BLaER1 (cell line): Measurements from ENCODE around the gene ACTRT2.

ENCODE experiments used
- H3K27ac ChIP-seq: shearing (Covaris generic); formaldehyde crosslinking; 2 replicates; pipeline ENCODE4 v1.8.1; 2022
- H3K27me3 ChIP-seq: shearing (Covaris generic); formaldehyde crosslinking; 2 replicates; pipeline ENCODE4 v1.8.1; 2022
- H3K36me3 ChIP-seq: shearing (Covaris generic); formaldehyde crosslinking; 2 replicates; pipeline ENCODE4 v1.8.1; 2022
- H3K4me1 ChIP-seq: shearing (Covaris generic); formaldehyde crosslinking; 2 replicates; pipeline ENCODE4 v1.8.1; 2022
- H3K4me2 ChIP-seq: shearing (Covaris generic); formaldehyde crosslinking; 2 replicates; pipeline ENCODE4 v1.8.1; 2022
- H3K4me3 ChIP-seq: shearing (Covaris generic); formaldehyde crosslinking; 2 replicates; pipeline ENCODE4 v1.8.1; 2022
- H3K9ac ChIP-seq: shearing (Covaris generic); formaldehyde crosslinking; 2 replicates; pipeline ENCODE4 v1.8.1; 2022
- H3K9me3 ChIP-seq: shearing (Covaris generic); formaldehyde crosslinking; 2 replicates; pipeline ENCODE4 v1.8.1; 2022
- H4K20me1 ChIP-seq: shearing (Covaris generic); formaldehyde crosslinking; 2 replicates; pipeline ENCODE4 v1.8.1; 2022
- Cebpa-rat ChIP-seq: shearing (Covaris generic); IDR thresholded peaks from 2 replicates; pipeline ENCODE4 v1.8.1; 2022

Gene ACTRT2

DNA sequence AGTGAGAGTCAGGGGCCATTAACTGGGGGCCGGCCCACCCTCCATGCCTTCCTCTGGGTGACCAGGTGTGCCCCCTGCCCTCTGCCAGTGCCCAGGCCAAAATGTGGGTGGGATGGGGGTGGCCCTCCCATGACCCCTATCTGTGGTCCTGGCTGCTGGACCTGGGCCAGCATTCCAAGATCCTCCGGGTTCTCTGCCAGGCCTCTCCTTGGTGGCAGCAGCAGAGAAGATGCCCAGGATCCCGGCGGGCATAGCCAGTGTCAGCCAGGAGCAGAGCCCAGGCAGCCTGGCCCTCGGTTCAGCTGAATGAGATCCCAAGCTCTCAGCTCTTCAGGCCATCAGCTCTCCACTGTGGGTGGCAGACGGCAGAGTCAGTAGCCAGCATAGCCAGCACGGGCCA lies 31.3 kb upstream of the ACTRT2 start:
- no peak for TF ChIP-seq Cebpa-rat
- Histone ChIP-seq H3K4me2 (no peak overlapping the region), H3K27ac (no peak overlapping the region), H3K9me3 (peaks cover 21% of the 10 kb centered on the region), H3K36me3 (no peaks in the 10 kb centered on the region), H3K27me3 (no peaks in the 10 kb centered on the region), H3K4me3 (no peak overlapping the region), H3K4me1 (no peaks in the 10 kb centered on the region), H4K20me1 (no peaks in the 10 kb centered on the region), H3K9ac (no peak overlapping the region)

GRCh38 chr1:2990376-2991115 lies 30.7 kb upstream of the ACTRT2 start:
- Histone ChIP-seq H3K4me2 (no peak overlapping the region), H3K27ac (no peak overlapping the region), H4K20me1 (no peaks in the 10 kb centered on the region), H3K9me3 (peaks cover 24% of the 10 kb centered on the region), H3K9ac (no peak overlapping the region), H3K27me3 (no peaks in the 10 kb centered on the region), H3K4me3 (no peak overlapping the region), H3K4me1 (no peaks in the 10 kb centered on the region), H3K36me3 (no peaks in the 10 kb centered on the region)
- TF ChIP-seq Cebpa-rat: no peak

DNA sequence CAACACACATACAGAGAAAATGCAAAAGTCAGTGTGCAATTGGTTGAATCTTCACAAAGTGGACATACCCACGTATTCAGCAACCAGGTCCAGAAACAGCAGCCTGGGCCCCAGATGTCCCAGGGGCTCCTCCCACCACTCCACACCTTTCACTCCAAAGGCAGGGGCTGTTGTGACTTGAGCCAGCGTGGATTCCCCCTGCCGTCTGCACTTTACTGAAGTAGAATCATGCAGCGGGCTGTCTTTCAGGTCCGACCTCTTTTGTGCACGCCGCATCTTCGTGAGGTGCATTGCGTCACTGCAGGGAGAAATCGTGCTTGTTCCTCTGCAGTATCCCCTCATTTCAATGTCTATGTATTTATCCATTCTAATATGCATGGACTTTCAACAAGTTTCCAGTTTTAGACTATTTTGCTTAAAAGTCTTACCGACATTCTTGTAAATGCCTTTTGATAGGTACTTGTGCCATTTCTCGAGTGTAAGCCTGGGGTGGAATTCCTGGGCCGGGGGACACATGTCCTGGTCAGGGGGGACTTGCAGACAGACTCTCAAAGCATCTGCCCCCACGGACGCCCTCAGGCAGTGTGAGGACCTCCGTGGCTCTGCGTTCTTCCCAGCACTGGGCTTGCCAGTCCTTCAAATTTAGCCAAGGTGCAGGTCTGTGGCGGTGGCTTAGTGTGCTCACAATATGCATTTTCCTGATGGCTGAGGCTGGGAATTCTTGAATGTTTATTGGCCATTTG lies 29.3 kb upstream of the ACTRT2 start:
- H3K9me3 ChIP-seq: peaks cover 24% of the 10 kb centered on the region
- H4K20me1 ChIP-seq: no peaks in the 10 kb centered on the region
- no peak overlapping the region for H3K4me3 ChIP-seq
- no peak overlapping the region for H3K4me2 ChIP-seq
- TF ChIP-seq Cebpa-rat: no peak
- H3K4me1 ChIP-seq: no peaks in the 10 kb centered on the region
- no peaks in the 10 kb centered on the region for H3K27me3 ChIP-seq
- H3K36me3 ChIP-seq: no peaks in the 10 kb centered on the region
- H3K9ac ChIP-seq: no peak overlapping the region
- H3K27ac ChIP-seq: no peak overlapping the region

DNA sequence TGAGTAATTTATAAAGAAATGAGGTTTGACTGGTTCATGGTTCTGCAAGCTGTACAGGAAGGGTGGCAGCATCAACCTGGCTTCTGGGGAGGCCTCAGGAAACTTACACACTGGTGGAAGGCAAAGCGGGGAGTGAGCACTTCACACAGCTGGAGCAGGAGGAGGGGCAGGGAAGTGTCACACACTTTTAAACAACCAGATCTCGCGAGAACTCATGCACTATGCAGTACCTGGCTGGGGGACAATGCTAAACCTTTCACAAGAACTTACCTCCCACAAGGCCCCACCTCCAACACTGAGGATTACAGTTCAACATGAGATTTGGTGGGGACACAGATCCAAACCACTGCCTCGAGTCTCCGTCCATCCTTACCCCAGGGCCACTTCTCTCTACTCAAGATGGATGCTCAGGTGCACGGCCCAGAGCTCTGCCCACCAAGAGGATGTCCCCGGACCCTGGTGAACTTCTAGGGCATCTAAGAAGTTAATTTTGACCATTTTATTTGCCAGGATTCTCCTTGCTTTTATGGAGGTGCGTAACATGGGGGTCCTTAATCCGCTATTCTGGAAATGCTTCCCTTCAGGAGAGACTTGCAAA lies 22.7 kb upstream of the ACTRT2 start:
- peaks cover 30% of the 10 kb centered on the region for H3K27me3 ChIP-seq
- no peak overlapping the region for H3K4me3 ChIP-seq
- H3K4me2 ChIP-seq: no peak overlapping the region
- H3K36me3 ChIP-seq: no peaks in the 10 kb centered on the region
- TF ChIP-seq Cebpa-rat: no peak
- H3K9me3 ChIP-seq: peaks cover 17% of the 10 kb centered on the region
- H3K4me1 ChIP-seq: peaks cover 20% of the 10 kb centered on the region
- H3K9ac ChIP-seq: no peak overlapping the region
- H3K27ac ChIP-seq: no peak overlapping the region
- H4K20me1 ChIP-seq: 0 out of 2 replicates have a peak, but pooled peaks cover 3% of the 10 kb centered on the region

DNA sequence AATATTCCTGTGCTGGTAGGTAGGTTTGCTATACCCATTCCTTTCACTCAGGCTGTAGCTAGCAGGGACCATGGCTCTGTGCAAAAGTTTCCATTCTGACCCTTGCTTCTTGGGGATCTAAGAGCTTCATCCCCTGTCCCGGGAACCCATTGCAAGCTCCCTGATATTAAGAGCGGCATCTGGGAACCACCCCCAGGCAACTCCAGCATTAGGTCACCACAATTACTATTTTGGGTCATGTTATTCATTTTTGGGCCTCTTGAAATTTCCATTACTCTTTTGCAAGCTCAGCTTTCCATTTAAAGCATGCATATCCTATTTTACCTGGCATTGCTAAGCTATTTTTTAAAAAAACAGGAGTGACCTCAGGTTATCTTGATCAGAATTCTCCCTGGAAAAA lies 22.1 kb upstream of the ACTRT2 start:
- no peak overlapping the region for H3K27ac ChIP-seq
- peaks cover 25% of the 10 kb centered on the region for H3K4me1 ChIP-seq
- H3K4me3 ChIP-seq: no peak overlapping the region
- peaks cover 30% of the 10 kb centered on the region for H3K27me3 ChIP-seq
- no peak overlapping the region for H3K9ac ChIP-seq
- H3K9me3 ChIP-seq: peaks cover 11% of the 10 kb centered on the region
- no peak for TF ChIP-seq Cebpa-rat
- 0 out of 2 replicates have a peak, but pooled peaks cover 7% of the 10 kb centered on the region for H4K20me1 ChIP-seq
- no peaks in the 10 kb centered on the region for H3K36me3 ChIP-seq
- H3K4me2 ChIP-seq: no peak overlapping the region

- peaks cover 11% of the 10 kb centered on the region; the same call in 1 of the 2 replicates for H4K20me1 ChIP-seq
- H3K27me3 ChIP-seq: peaks cover 30% of the 10 kb centered on the region
- no peak overlapping the region for H3K9ac ChIP-seq
- TF ChIP-seq Cebpa-rat: no peak
- no peak overlapping the region for H3K4me3 ChIP-seq
- peaks cover 30% of the 10 kb centered on the region for H3K4me1 ChIP-seq
- no peak overlapping the region for H3K27ac ChIP-seq
- no peak overlapping the region for H3K4me2 ChIP-seq
- no peaks in the 10 kb centered on the region for H3K36me3 ChIP-seq
- peaks cover 7% of the 10 kb centered on the region for H3K9me3 ChIP-seq
Observed at GRCh38 chr1:2999571-2999970, 21.7 kb upstream of the ACTRT2 start.

GRCh38 chr1:3000214-3000613 lies 21.1 kb upstream of the ACTRT2 start:
- peaks cover under 1% of the 10 kb centered on the region; the same call in 1 of the 2 replicates for H3K9me3 ChIP-seq
- peaks cover 17% of the 10 kb centered on the region; the same call in 1 of the 2 replicates for H4K20me1 ChIP-seq
- peaks cover 30% of the 10 kb centered on the region for H3K27me3 ChIP-seq
- H3K36me3 ChIP-seq: no peaks in the 10 kb centered on the region
- TF ChIP-seq Cebpa-rat: no peak
- peaks cover 36% of the 10 kb centered on the region for H3K4me1 ChIP-seq
- no peak overlapping the region for H3K9ac ChIP-seq
- no peak overlapping the region for H3K27ac ChIP-seq
- no peak overlapping the region for H3K4me3 ChIP-seq
- no peak overlapping the region for H3K4me2 ChIP-seq

GRCh38 chr1:3000671-3001470 lies 20.4 kb upstream of the ACTRT2 start:
- H3K36me3 ChIP-seq: no peaks in the 10 kb centered on the region
- H3K9me3 ChIP-seq: peaks cover under 1% of the 10 kb centered on the region; the same call in 1 of the 2 replicates
- TF ChIP-seq Cebpa-rat: no peak

More at GRCh38 chr1:3000671-3001470, 20.4 kb upstream of the ACTRT2 start:
- no peak overlapping the region for H3K4me2 ChIP-seq
- H3K4me1 ChIP-seq: peaks cover 43% of the 10 kb centered on the region
- H4K20me1 ChIP-seq: peaks cover 17% of the 10 kb centered on the region; the same call in 1 of the 2 replicates
- H3K27ac ChIP-seq: no peak overlapping the region
- H3K9ac ChIP-seq: no peak overlapping the region
- peaks cover 30% of the 10 kb centered on the region for H3K27me3 ChIP-seq
- H3K4me3 ChIP-seq: no peak overlapping the region
